Measurements from ENCODE around the gene SOST.

Gene SOST

GRCh38 chr17:43782913-43783680 is 24.5 kb upstream of the SOST start:
- no peaks in the 10 kb centered on the region for H3K36me3 ChIP-seq (ENCODE audit: insufficient read depth, insufficient read length, low read length)
- TF ChIP-seq SUZ12 (IDR thresholded peaks at IDR 0.05; ENCODE audit: extremely low read depth, insufficient read depth, insufficient read length): no peak
- TF ChIP-seq ZNF274 (IDR thresholded peaks at IDR 0.05; ENCODE audit: low read depth, low read length): no peak
- no peak for TF ChIP-seq YY1 (IDR thresholded peaks at IDR 0.05; ENCODE audit: insufficient read depth, insufficient read length)
- no peak overlapping the region for H3K9ac ChIP-seq (ENCODE audit: insufficient read length, low read depth)
- H3K4me1 ChIP-seq (ENCODE audit: insufficient read depth, insufficient read length): peaks cover 5% of the 10 kb centered on the region
- no peak for DNase-seq (ENCODE audit: low read depth, low spot score)
- no peak overlapping the region for H3K4me3 ChIP-seq (ENCODE audit: insufficient read length, low read depth)
- no peaks in the 10 kb centered on the region for H3K27me3 ChIP-seq (ENCODE audit: insufficient read depth, insufficient read length)
- no peaks in the 10 kb centered on the region for H3K9me3 ChIP-seq (ENCODE audit: insufficient read depth, low read length)

- H3K27me3 ChIP-seq (ENCODE audit: insufficient read depth, insufficient read length): no peaks in the 10 kb centered on the region
- H3K9ac ChIP-seq (ENCODE audit: insufficient read length, low read depth): peak within 1 kb of the TSS; percentile 34
- no peak for TF ChIP-seq YY1 (IDR thresholded peaks at IDR 0.05; ENCODE audit: insufficient read depth, insufficient read length)
- no peak for TF ChIP-seq ZNF274 (IDR thresholded peaks at IDR 0.05; ENCODE audit: low read depth, low read length)
- no peak for TF ChIP-seq SUZ12 (IDR thresholded peaks at IDR 0.05; ENCODE audit: extremely low read depth, insufficient read depth, insufficient read length)
- no peak for DNase-seq (ENCODE audit: low read depth, low spot score)
- H3K4me3 ChIP-seq (ENCODE audit: insufficient read length, low read depth): peak within 1 kb of the TSS; percentile 80
- peaks cover 22% of the 10 kb centered on the region for H3K36me3 ChIP-seq (ENCODE audit: insufficient read depth, insufficient read length, low read length)
- no peaks in the 10 kb centered on the region for H3K9me3 ChIP-seq (ENCODE audit: insufficient read depth, low read length)
- peaks cover 5% of the 10 kb centered on the region for H3K4me1 ChIP-seq (ENCODE audit: insufficient read depth, insufficient read length)
Observed at GRCh38 chr17:43780135-43780534, 21.5 kb upstream of the SOST start, which contains the start of gene CFAP97D1. Gene CFAP97D1, plus strand, starts transcription at chr17:43780435. Its CDS starts 28 bp downstream, at chr17:43780463.

- H3K4me3 ChIP-seq (ENCODE audit: insufficient read length, low read depth): peak overlapping the region; percentile 80
- TF ChIP-seq SUZ12 (IDR thresholded peaks at IDR 0.05; ENCODE audit: extremely low read depth, insufficient read depth, insufficient read length): no peak
- no peak for TF ChIP-seq ZNF274 (IDR thresholded peaks at IDR 0.05; ENCODE audit: low read depth, low read length)
- no peak for TF ChIP-seq YY1 (IDR thresholded peaks at IDR 0.05; ENCODE audit: insufficient read depth, insufficient read length)
- no peaks in the 10 kb centered on the region for H3K9me3 ChIP-seq (ENCODE audit: insufficient read depth, low read length)
- H3K27me3 ChIP-seq (ENCODE audit: insufficient read depth, insufficient read length): no peaks in the 10 kb centered on the region
- peak overlapping the region; percentile 92 for H3K9ac ChIP-seq (ENCODE audit: insufficient read length, low read depth)
- H3K36me3 ChIP-seq (ENCODE audit: insufficient read depth, insufficient read length, low read length): peaks cover 29% of the 10 kb centered on the region
- peaks cover 5% of the 10 kb centered on the region for H3K4me1 ChIP-seq (ENCODE audit: insufficient read depth, insufficient read length)
- DNase-seq (ENCODE audit: low read depth, low spot score): no peak
Observed at GRCh38 chr17:43779145-43780125, 20.8 kb upstream of the SOST start.

- H3K9ac ChIP-seq (ENCODE audit: insufficient read length, low read depth): peak within 1 kb of the TSS; percentile 92
- peak within 1 kb of the TSS; percentile 80 for H3K4me3 ChIP-seq (ENCODE audit: insufficient read length, low read depth)
- peaks cover 5% of the 10 kb centered on the region for H3K4me1 ChIP-seq (ENCODE audit: insufficient read depth, insufficient read length)
- TF ChIP-seq ZNF274 (IDR thresholded peaks at IDR 0.05; ENCODE audit: low read depth, low read length): no peak
- no peak for TF ChIP-seq YY1 (IDR thresholded peaks at IDR 0.05; ENCODE audit: insufficient read depth, insufficient read length)
- TF ChIP-seq SUZ12 (IDR thresholded peaks at IDR 0.05; ENCODE audit: extremely low read depth, insufficient read depth, insufficient read length): no peak
- peaks cover 37% of the 10 kb centered on the region for H3K36me3 ChIP-seq (ENCODE audit: insufficient read depth, insufficient read length, low read length)
- DNase-seq (ENCODE audit: low read depth, low spot score): peak; percentile 74
- H3K27me3 ChIP-seq (ENCODE audit: insufficient read depth, insufficient read length): no peaks in the 10 kb centered on the region
- H3K9me3 ChIP-seq (ENCODE audit: insufficient read depth, low read length): no peaks in the 10 kb centered on the region
Observed at GRCh38 chr17:43778337-43779144, 19.9 kb upstream of the SOST start, which contains the start of gene DUSP3. Gene DUSP3, minus strand, starts transcription at chr17:43778977. Its CDS starts 53 bp downstream, at chr17:43778924.

GRCh38 chr17:43774304-43775250 is 16.0 kb upstream of the SOST start:
- Histone ChIP-seq H3K4me3 (ENCODE audit: insufficient read length, low read depth) (no peak overlapping the region), H3K4me1 (ENCODE audit: insufficient read depth, insufficient read length) (peaks cover 2% of the 10 kb centered on the region), H3K27me3 (ENCODE audit: insufficient read depth, insufficient read length) (no peaks in the 10 kb centered on the region), H3K36me3 (ENCODE audit: insufficient read depth, insufficient read length, low read length) (peaks cover 73% of the 10 kb centered on the region), H3K9ac (ENCODE audit: insufficient read length, low read depth) (no peak overlapping the region), H3K9me3 (ENCODE audit: insufficient read depth, low read length) (no peaks in the 10 kb centered on the region)
- no peak for DNase-seq (ENCODE audit: low read depth, low spot score)
- TF ChIP-seq ZNF274 (IDR thresholded peaks at IDR 0.05; ENCODE audit: low read depth, low read length) (no peak), YY1 (IDR thresholded peaks at IDR 0.05; ENCODE audit: insufficient read depth, insufficient read length) (no peak), SUZ12 (IDR thresholded peaks at IDR 0.05; ENCODE audit: extremely low read depth, insufficient read depth, insufficient read length) (no peak)

Data from NT2/D1 (cell line).